Mesodermal cell (in vitro differentiated cells): ENCODE data around the gene CFAP69.

Experiments used
- H3K27ac ChIP-seq: 2 replicates; pipeline ENCODE4 v1.7.0; 2013; ENCODE audit warnings: mild to moderate bottlenecking, low read depth, low read length, moderate library complexity; ENCODE audit not compliant: severe bottlenecking
- H3K36me3 ChIP-seq: 2 replicates; pipeline ENCODE4 v1.7.1; 2013; ENCODE audit warnings: mild to moderate bottlenecking, low read length, moderate library complexity; ENCODE audit not compliant: control insufficient read depth, insufficient read depth
- H3K4me1 ChIP-seq: one replicate; pipeline ENCODE4 v1.7.1; 2013; ENCODE audit warnings: mild to moderate bottlenecking, low read length; ENCODE audit not compliant: insufficient read depth, control insufficient read depth, poor library complexity, severe bottlenecking
- H3K4me3 ChIP-seq: 2 replicates; pipeline ENCODE4 v1.7.0; 2013; ENCODE audit warnings: low read length, control low read depth, mild to moderate bottlenecking; ENCODE audit not compliant: insufficient read depth, poor library complexity, severe bottlenecking; ENCODE audit errors: extremely low read depth
- H3K9me3 ChIP-seq: 2 replicates; pipeline ENCODE4 v1.7.1; 2013; ENCODE audit warnings: mild to moderate bottlenecking, low read length, moderate library complexity; ENCODE audit not compliant: control insufficient read depth
- WGBS, 2 experiments: methylation state at CpG; one replicate each; pipeline ENCODE4 v1.1.5; 2013; ENCODE audit warnings: missing lambda C conversion rate in 2 of 2; ENCODE audit not compliant: insufficient coverage in 2 of 2; 5-methylcytosine and 5-hydroxymethylcytosine counted together

The CFAP69 gene

DNA sequence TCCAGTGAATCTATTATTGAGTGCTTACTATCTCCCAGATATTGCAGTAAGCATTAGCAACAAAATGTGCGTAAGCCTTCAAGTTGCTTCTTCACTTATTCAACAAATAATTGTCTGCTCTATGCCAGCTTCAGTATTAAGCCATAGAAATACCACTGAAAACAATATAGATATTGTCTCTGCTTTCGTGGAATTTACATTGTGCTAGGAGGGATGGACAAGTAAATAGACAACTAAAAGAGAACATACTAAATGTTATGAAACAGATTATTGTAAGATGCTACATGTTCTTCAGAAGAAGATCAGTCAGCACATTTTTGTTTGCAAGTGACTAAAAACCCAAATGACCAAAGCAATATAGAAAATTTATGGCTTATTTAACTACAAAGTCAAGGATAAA lies 27.3 kb downstream of the CFAP69 start:
- Histone ChIP-seq H3K4me1 (no peaks in the 10 kb centered on the region), H3K27ac (no peak overlapping the region), H3K4me3 (no peak overlapping the region), H3K9me3 (no peaks in the 10 kb centered on the region), H3K36me3 (no peaks in the 10 kb centered on the region)
- WGBS, 2 experiments = 80% methylated on average over 1 of the region's 2 CpGs; no CpG with 5 or more reads in 1 of the 2 experiments

GRCh38 chr7:90274161-90274560 lies 29.2 kb downstream of the CFAP69 start:
- no peaks in the 10 kb centered on the region for H3K36me3 ChIP-seq
- H3K4me1 ChIP-seq = no peaks in the 10 kb centered on the region
- H3K4me3 ChIP-seq = no peak overlapping the region
- H3K27ac ChIP-seq = no peak overlapping the region
- H3K9me3 ChIP-seq = no peaks in the 10 kb centered on the region

- no peaks in the 10 kb centered on the region for H3K4me1 ChIP-seq
- H3K9me3 ChIP-seq = no peaks in the 10 kb centered on the region
- H3K4me3 ChIP-seq = no peak overlapping the region
- no peaks in the 10 kb centered on the region for H3K36me3 ChIP-seq
- WGBS, 2 experiments = 89 to 95% methylated on average over 3 of the region's 5 CpGs
- no peak overlapping the region for H3K27ac ChIP-seq
Measured at GRCh38 chr7:90276033-90276728, 31.2 kb downstream of the CFAP69 start.

DNA sequence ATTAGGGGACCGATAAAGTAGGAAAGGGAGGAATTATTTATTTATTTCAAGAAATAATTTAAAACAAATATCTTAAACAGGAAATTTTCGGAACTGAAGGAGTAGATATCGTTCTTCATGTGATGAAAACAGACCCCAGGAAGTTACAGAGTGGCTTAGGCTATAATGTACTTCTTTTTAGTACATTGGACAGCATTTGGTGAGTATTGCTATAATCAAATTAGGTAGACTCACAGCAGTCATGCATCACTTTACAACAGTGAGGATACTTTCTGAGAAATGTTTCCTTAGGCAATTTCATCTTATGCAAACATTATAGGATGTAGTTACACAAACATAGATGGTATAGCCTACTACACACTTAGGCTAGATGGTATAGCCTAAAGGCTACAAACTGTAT lies 43.2 kb downstream of the CFAP69 start:
- H3K4me3 ChIP-seq = no peak overlapping the region
- H3K4me1 ChIP-seq = no peaks in the 10 kb centered on the region
- no peaks in the 10 kb centered on the region for H3K9me3 ChIP-seq
- H3K27ac ChIP-seq = no peak overlapping the region
- H3K36me3 ChIP-seq = no peaks in the 10 kb centered on the region
- WGBS, 2 experiments = 80% methylated on average over 1 of the region's 3 CpGs; no CpG with 5 or more reads in 1 of the 2 experiments

- WGBS, 2 experiments = 82 to 88% methylated on average over 1 to 3 of the region's 3 CpGs
- H3K4me1 ChIP-seq = no peaks in the 10 kb centered on the region
- H3K9me3 ChIP-seq = peaks cover 5% of the 10 kb centered on the region
- no peak overlapping the region for H3K4me3 ChIP-seq
- H3K36me3 ChIP-seq = no peaks in the 10 kb centered on the region
- no peak overlapping the region for H3K27ac ChIP-seq
Measured at GRCh38 chr7:90290244-90291113, 45.5 kb downstream of the CFAP69 start.

DNA sequence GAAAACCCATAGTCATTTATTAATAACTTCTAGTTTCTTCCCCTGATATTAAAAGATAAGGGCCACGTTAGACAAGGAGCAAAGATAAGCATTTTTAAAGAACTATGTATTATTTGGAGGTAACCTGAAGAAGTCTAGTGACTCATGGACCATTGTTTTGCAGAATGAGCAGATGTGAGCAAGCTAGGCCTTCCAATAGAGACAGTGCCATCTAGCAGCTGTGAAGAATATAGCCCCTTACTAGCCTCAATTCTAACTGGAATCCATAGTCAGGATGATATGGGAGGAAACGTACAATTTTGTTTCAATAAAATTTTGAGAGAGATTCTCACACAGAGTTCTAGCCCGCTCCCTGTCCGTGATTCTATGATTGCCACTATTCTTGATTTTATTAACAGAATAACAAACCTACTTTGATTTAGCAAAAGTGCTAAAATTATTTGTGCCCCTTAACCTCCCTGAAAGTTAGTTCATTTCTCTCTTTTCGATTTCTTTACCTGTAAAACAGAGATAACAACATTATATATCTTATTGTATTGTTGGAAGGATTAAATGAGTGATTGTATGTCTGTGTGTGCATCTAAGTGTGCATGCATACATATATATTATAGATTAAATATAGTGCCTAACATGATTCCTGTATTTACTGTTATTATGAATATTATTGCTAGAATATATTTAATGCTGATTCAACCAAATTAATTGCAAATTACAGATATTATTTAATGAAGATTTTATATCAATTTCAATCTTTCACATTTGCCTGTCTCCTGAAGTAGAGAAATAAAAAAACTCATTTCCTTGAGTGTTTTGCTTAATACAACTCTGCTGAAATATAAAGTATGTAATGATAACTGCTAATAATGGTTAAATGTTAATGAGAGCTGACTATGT lies 53.4 kb downstream of the CFAP69 start:
- no peak overlapping the region for H3K27ac ChIP-seq
- WGBS, 2 experiments = no CpG with 5 or more reads among the region's 5 CpGs

GRCh38 chr7:90303241-90303640 lies 58.3 kb downstream of the CFAP69 start:
- Histone ChIP-seq H3K36me3 (no peaks in the 10 kb centered on the region), H3K4me3 (no peak overlapping the region), H3K4me1 (no peaks in the 10 kb centered on the region), H3K9me3 (no peaks in the 10 kb centered on the region), H3K27ac (no peak overlapping the region)
- WGBS, 2 experiments = no CpG with 5 or more reads among the region's 1 CpG

More for the DNA sequence above, 53.4 kb downstream of the CFAP69 start:
- no peaks in the 10 kb centered on the region for H3K36me3 ChIP-seq
- no peaks in the 10 kb centered on the region for H3K4me1 ChIP-seq
- H3K9me3 ChIP-seq = peaks cover 5% of the 10 kb centered on the region
- H3K4me3 ChIP-seq = no peak overlapping the region

DNA sequence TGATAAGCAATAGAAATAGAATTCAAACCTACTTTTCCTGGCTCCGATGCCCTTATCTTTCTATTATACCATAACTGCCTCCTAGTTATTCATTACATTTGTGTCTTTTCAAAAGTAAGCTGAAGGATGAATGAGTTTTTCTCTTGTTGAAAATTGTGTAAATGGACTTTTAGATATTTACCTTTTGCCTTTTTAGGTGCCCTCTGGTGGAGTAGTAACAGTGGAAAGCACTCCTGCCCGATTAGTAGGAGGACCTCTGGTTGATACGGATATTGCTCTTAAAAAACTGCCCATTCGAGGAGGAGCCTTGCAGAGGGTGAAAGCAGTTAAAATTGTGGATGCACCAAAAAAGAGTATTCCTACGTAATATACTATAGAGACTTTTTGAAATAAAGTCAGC lies 64.9 kb downstream of the CFAP69 start:
- H3K27ac ChIP-seq = no peak overlapping the region
- no peaks in the 10 kb centered on the region for H3K9me3 ChIP-seq
- H3K4me1 ChIP-seq = no peaks in the 10 kb centered on the region
- WGBS, 2 experiments = 100% methylated on average over 1 of the region's 5 CpGs; no CpG with 5 or more reads in 1 of the 2 experiments
- no peak overlapping the region for H3K4me3 ChIP-seq
- H3K36me3 ChIP-seq = no peaks in the 10 kb centered on the region

GRCh38 chr7:90311175-90311574 lies 66.2 kb downstream of the CFAP69 start:
- Histone ChIP-seq H3K9me3 (no peaks in the 10 kb centered on the region), H3K4me1 (no peaks in the 10 kb centered on the region), H3K36me3 (no peaks in the 10 kb centered on the region), H3K4me3 (no peak overlapping the region), H3K27ac (no peak overlapping the region)

GRCh38 chr7:90312745-90313144 lies 67.8 kb downstream of the CFAP69 start:
- no CpG with 5 or more reads among the region's 2 CpGs for WGBS, 2 experiments
- no peak overlapping the region for H3K4me3 ChIP-seq
- H3K9me3 ChIP-seq = no peaks in the 10 kb centered on the region
- H3K4me1 ChIP-seq = no peaks in the 10 kb centered on the region
- H3K27ac ChIP-seq = no peak overlapping the region
- H3K36me3 ChIP-seq = no peaks in the 10 kb centered on the region
